Glutamatergic neuron (in vitro differentiated cells): ENCODE measurements around the gene KCNK15. TPM values are rescaled to one million over a fixed set of nuclear protein-coding genes. Genes with fewer than 3 reads are reported as not detected.

Experiments used
- DNase-seq: peaks from one replicate; pipeline ENCODE4 v3.0.0; 2022
- H3K27ac Mint-ChIP-seq: one replicate; pipeline ENCODE4 v1.8.0; 2020; ENCODE audit warnings: mild to moderate bottlenecking, mixed read lengths, inconsistent platforms; ENCODE audit not compliant: unreplicated experiment
- H3K27me3 Mint-ChIP-seq: one replicate; pipeline ENCODE4 v1.8.0; 2020; ENCODE audit warnings: mild to moderate bottlenecking, moderate library complexity, mixed read lengths, inconsistent platforms; ENCODE audit not compliant: unreplicated experiment
- H3K36me3 Mint-ChIP-seq: one replicate; pipeline ENCODE4 v1.8.0; 2020; ENCODE audit warnings: mild to moderate bottlenecking, mixed read lengths, inconsistent platforms; ENCODE audit not compliant: unreplicated experiment
- H3K4me1 Mint-ChIP-seq: one replicate; pipeline ENCODE4 v1.8.0; 2020; ENCODE audit warnings: mild to moderate bottlenecking, low read depth, mixed read lengths, inconsistent platforms; ENCODE audit not compliant: unreplicated experiment
- H3K4me3 Mint-ChIP-seq: one replicate; pipeline ENCODE4 v1.8.0; 2020; ENCODE audit warnings: mild to moderate bottlenecking, mixed read lengths, inconsistent platforms; ENCODE audit not compliant: unreplicated experiment
- H3K9me3 Mint-ChIP-seq: one replicate; pipeline ENCODE4 v1.8.0; 2020; ENCODE audit warnings: mild to moderate bottlenecking, moderate library complexity, mixed read lengths, inconsistent platforms; ENCODE audit not compliant: unreplicated experiment
- total RNA-seq: library from RNA; stranded (reverse); fragmentation: NEBNext Ultra II Directional; extraction: Animal tissue kit (Norgen Biotek cat#: 25700); gene quantifications from one replicate; pipeline ENCODE4 v1.2.1, GENCODE V29; 2021; ENCODE audit not compliant: unreplicated experiment
- TF ChIP-seq, protein P1 (sequence below): fragments of 200-600 bp; sonication (generic); IDR thresholded peaks from one replicate; pipeline ENCODE4 v1.5.0; 2021; ENCODE audit not compliant: partially characterized antibody, unreplicated experiment

The KCNK15 gene
- total RNA-seq, 1 donor from 2014 or later = 0.22 TPM

DNA sequence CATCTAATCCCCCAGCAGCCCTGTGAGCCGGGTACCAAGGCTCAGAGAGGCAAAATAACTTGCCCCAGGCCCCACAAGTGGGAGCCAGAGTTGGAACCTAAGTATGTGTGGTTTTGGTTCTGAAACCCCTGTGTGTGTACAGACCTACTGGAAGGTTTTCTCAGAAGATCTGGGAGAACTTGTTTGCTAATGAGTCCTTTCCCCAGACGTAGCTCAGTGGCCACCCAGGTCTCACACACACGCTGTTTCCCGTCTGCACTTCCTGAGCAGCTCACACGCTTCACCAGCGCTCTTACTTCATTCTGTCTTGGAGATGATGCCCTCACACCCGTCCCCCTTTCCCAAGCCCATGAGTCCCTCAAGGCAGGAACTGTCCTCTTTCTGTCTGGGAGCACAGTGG is 22.3 kb upstream of the KCNK15 start:
- H3K36me3 Mint-ChIP-seq = no peaks in the 10 kb centered on the region
- peaks cover 14% of the 10 kb centered on the region for H3K4me1 Mint-ChIP-seq
- H3K27me3 Mint-ChIP-seq = peaks cover 2% of the 10 kb centered on the region
- H3K27ac Mint-ChIP-seq = no peak overlapping the region
- H3K9me3 Mint-ChIP-seq = no peaks in the 10 kb centered on the region
- no peak overlapping the region for H3K4me3 Mint-ChIP-seq
- TF ChIP-seq, protein P1, sequence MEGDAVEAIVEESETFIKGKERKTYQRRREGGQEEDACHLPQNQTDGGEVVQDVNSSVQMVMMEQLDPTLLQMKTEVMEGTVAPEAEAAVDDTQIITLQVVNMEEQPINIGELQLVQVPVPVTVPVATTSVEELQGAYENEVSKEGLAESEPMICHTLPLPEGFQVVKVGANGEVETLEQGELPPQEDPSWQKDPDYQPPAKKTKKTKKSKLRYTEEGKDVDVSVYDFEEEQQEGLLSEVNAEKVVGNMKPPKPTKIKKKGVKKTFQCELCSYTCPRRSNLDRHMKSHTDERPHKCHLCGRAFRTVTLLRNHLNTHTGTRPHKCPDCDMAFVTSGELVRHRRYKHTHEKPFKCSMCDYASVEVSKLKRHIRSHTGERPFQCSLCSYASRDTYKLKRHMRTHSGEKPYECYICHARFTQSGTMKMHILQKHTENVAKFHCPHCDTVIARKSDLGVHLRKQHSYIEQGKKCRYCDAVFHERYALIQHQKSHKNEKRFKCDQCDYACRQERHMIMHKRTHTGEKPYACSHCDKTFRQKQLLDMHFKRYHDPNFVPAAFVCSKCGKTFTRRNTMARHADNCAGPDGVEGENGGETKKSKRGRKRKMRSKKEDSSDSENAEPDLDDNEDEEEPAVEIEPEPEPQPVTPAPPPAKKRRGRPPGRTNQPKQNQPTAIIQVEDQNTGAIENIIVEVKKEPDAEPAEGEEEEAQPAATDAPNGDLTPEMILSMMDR = no peak
- DNase-seq = no peak

DNA sequence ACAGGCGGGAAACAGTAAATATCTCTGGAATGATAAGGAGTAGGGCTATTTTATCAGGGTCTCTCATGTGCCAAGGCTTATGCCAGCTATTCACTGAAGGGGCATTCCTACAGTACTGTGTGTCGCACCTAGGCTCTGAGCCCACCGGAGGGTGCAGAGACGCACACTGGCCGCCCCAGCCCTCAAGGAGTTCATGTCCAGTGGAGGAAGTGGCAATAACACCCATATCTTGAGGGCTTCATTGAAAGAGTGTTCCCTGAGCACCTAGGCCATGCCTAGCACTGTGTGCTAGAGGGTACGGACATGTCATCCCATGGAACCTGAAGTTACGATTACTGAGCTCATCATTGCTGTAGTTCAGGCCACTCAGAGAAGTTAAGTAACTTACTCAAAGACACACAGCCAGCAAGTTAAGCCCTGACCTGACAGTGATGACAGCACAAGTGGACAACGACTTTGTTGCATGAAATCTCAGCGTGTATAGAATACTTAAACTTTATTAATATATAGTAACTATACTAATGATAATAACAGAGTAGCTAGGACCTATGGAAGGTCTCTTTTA is 21.8 kb upstream of the KCNK15 start:
- TF ChIP-seq, protein P1 = no peak
- Mint-ChIP-seq H3K27me3 (peaks cover 2% of the 10 kb centered on the region), H3K9me3 (peaks cover 2% of the 10 kb centered on the region), H3K27ac (no peak overlapping the region), H3K4me1 (peaks cover 18% of the 10 kb centered on the region), H3K4me3 (no peak overlapping the region), H3K36me3 (no peaks in the 10 kb centered on the region)
- no peak for DNase-seq

DNA sequence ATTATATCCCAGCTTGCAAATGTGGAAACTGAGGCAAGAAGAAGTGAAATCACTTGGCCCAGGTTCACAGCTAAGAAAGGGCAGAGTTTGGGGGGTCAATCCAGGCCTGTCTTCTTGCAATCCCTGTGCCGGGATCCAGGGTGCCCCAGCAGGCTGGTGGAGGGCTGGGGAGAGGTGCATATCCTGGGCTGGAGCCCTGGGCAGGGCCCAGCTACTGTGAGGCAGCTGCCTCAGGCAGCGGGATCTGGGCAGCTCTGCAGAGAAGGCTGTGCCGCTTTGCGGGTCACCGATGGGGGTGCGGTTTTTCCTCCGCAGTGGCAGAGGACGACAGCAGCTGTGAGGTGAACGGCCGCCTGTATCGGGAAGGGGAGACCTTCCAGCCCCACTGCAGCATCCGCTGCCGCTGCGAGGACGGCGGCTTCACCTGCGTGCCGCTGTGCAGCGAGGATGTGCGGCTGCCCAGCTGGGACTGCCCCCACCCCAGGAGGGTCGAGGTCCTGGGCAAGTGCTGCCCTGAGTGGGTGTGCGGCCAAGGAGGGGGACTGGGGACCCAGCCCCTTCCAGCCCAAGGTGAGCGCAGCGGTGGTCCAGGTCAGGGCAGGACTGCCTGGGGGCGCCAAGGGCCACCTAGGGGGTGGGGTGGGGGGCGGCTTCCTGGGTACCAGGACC is 21.1 kb upstream of the KCNK15 start:
- no peaks in the 10 kb centered on the region for H3K36me3 Mint-ChIP-seq
- H3K9me3 Mint-ChIP-seq = peaks cover 2% of the 10 kb centered on the region
- no peak overlapping the region for H3K27ac Mint-ChIP-seq
- H3K4me3 Mint-ChIP-seq = no peak overlapping the region
- TF ChIP-seq, protein P1 = no peak
- DNase-seq = no peak
- H3K27me3 Mint-ChIP-seq = peaks cover 2% of the 10 kb centered on the region
- H3K4me1 Mint-ChIP-seq = peaks cover 18% of the 10 kb centered on the region

DNA sequence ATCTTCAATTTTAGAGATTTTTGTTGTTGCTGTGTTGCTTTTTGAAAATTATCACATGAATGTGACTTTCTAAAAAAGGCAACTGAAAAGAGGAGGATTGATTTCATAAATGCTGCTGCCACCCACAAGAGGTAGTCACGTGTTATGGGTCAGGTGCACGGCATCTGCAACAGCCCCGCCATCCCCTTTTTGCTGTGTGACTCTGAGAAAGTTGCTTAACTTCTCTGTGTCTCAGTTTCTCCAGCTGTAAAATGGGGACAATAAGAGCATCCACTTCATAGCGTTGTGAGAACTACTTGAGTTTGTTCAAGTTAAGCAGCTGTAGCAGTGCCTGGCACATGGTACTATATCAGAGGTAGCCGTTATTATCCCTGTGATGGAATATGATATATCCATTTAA is 19.8 kb upstream of the KCNK15 start:
- TF ChIP-seq, protein P1 = no peak
- Mint-ChIP-seq H3K27me3 (no peaks in the 10 kb centered on the region), H3K9me3 (peaks cover 2% of the 10 kb centered on the region), H3K36me3 (no peaks in the 10 kb centered on the region), H3K4me1 (peaks cover 11% of the 10 kb centered on the region), H3K27ac (no peak overlapping the region), H3K4me3 (no peak overlapping the region)
- DNase-seq = no peak

DNA sequence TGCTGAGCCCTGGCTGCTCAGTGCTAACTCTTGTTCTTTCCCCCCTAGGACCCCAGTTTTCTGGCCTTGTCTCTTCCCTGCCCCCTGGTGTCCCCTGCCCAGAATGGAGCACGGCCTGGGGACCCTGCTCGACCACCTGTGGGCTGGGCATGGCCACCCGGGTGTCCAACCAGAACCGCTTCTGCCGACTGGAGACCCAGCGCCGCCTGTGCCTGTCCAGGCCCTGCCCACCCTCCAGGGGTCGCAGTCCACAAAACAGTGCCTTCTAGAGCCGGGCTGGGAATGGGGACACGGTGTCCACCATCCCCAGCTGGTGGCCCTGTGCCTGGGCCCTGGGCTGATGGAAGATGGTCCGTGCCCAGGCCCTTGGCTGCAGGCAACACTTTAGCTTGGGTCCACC is 18.6 kb upstream of the KCNK15 start:
- Mint-ChIP-seq H3K27ac (no peak overlapping the region), H3K36me3 (no peaks in the 10 kb centered on the region), H3K9me3 (peaks cover 2% of the 10 kb centered on the region), H3K4me3 (no peak overlapping the region), H3K27me3 (no peaks in the 10 kb centered on the region), H3K4me1 (peaks cover 9% of the 10 kb centered on the region)
- no peak for DNase-seq
- TF ChIP-seq, protein P1 = no peak
